GM23248 (cell line): Measurements from ENCODE around the gene LCNL1. TPM values are rescaled to one million over a fixed set of nuclear protein-coding genes. Genes with fewer than 3 reads are reported as not detected.

Source experiments
- DNase-seq: peaks from one replicate; pipeline ENCODE4 v3.0.0-alpha.2; 2015
- H2AFZ ChIP-seq: fragments of 200-600 bp; sonication (generic); 2 replicates; pipeline ENCODE4 v1.6.1; 2016; ENCODE audit warnings: antibody characterized with exemption
- H3F3A ChIP-seq: fragments of 200-600 bp; sonication (generic); 2 replicates; pipeline ENCODE4 v1.6.1; 2016; ENCODE audit warnings: mild to moderate bottlenecking, antibody characterized with exemption, mixed run types; ENCODE audit not compliant: insufficient read depth
- H3K27ac ChIP-seq: fragments of 200-600 bp; sonication (generic); 2 replicates; pipeline ENCODE4 v1.5.1; 2016; ENCODE audit warnings: mild to moderate bottlenecking
- H3K27me3 ChIP-seq: fragments of 200-600 bp; sonication (generic); replicated peaks from 2 replicates; pipeline ENCODE4 v1.6.1; 2016; ENCODE audit warnings: mild to moderate bottlenecking; ENCODE audit not compliant: insufficient read depth
- H3K36me3 ChIP-seq: fragments of 200-600 bp; sonication (generic); 2 replicates; pipeline ENCODE4 v1.6.1; 2016; ENCODE audit warnings: low read depth, mild to moderate bottlenecking
- H3K4me1 ChIP-seq: fragments of 200-600 bp; sonication (generic); 2 replicates; pipeline ENCODE4 v1.6.1; 2016; ENCODE audit warnings: mild to moderate bottlenecking; ENCODE audit not compliant: insufficient read depth
- H3K4me2 ChIP-seq: fragments of 200-600 bp; sonication (generic); one replicate; pipeline ENCODE4 v1.6.1; 2016; ENCODE audit warnings: mild to moderate bottlenecking; ENCODE audit not compliant: unreplicated experiment
- H3K4me3 ChIP-seq: fragments of 200-600 bp; sonication (generic); 2 replicates; pipeline ENCODE4 v1.5.1; 2016; ENCODE audit warnings: mild to moderate bottlenecking
- H3K79me2 ChIP-seq: fragments of 200-600 bp; sonication (generic); 2 replicates; pipeline ENCODE4 v1.6.1; 2016; ENCODE audit warnings: mild to moderate bottlenecking; ENCODE audit not compliant: insufficient read depth
- H3K9ac ChIP-seq: fragments of 200-600 bp; sonication (generic); 2 replicates; pipeline ENCODE4 v1.6.1; 2016; ENCODE audit warnings: mild to moderate bottlenecking
- H3K9me2 ChIP-seq: fragments of 200-600 bp; sonication (generic); 2 replicates; pipeline ENCODE4 v1.6.1; 2016; ENCODE audit warnings: mixed run types, mild to moderate bottlenecking, moderate library complexity; ENCODE audit not compliant: insufficient read depth
- H3K9me3 ChIP-seq: fragments of 200-600 bp; sonication (generic); one replicate; pipeline ENCODE4 v1.6.1; 2017; ENCODE audit warnings: low read depth
- H4K20me1 ChIP-seq: fragments of 200-600 bp; sonication (generic); 2 replicates; pipeline ENCODE4 v1.6.0; 2016; ENCODE audit not compliant: insufficient read depth
- EZH2 ChIP-seq: fragments of 200-600 bp; sonication (generic); IDR thresholded peaks from 2 replicates; pipeline ENCODE4 v1.6.1; 2018; ENCODE audit warnings: antibody characterized with exemption, mild to moderate bottlenecking; ENCODE audit not compliant: insufficient read depth, poor library complexity, severe bottlenecking
- EZH2phosphoT487 ChIP-seq: fragments of 200-600 bp; sonication (generic); IDR thresholded peaks from 2 replicates; pipeline ENCODE4 v1.6.1; 2018; ENCODE audit warnings: antibody characterized with exemption, moderate library complexity, mild to moderate bottlenecking, low read depth; ENCODE audit not compliant: insufficient read depth
- WGBS, 2 experiments: methylation state at CpG; one replicate each; pipeline ENCODE4 v1.1.6; 2015 to 2017; ENCODE audit warnings: low lambda C conversion rate in 2 of 2, low coverage in 1 of 2; ENCODE audit errors: missing lambda C conversion rate in 2 of 2; 5-methylcytosine and 5-hydroxymethylcytosine counted together
- in situ Hi-C: fragments of 300-500 bp; cut with MboI; formaldehyde crosslinking; loops from 2 replicates; pipeline ENCODE4 v1.15.0; 2020
- polyA plus RNA-seq: library from polyadenylated mRNA; unstranded; fragments of >200 nt; fragmentation: Nextera tagmentation; extraction: Ambion mirVana; gene quantifications from 2 replicates; pipeline ENCODE4 v1.2.1, GENCODE V29; 2016
- total RNA-seq: library from RNA; depleted of rRNA; stranded (reverse); fragments of >200 nt; shearing (Covaris generic); gene quantifications from 2 replicates; pipeline ENCODE4 v1.2.3, GENCODE V29; 2014

Gene LCNL1
- total and polyA plus RNA-seq, 2 experiments from 2014 or later: not detected

DNA sequence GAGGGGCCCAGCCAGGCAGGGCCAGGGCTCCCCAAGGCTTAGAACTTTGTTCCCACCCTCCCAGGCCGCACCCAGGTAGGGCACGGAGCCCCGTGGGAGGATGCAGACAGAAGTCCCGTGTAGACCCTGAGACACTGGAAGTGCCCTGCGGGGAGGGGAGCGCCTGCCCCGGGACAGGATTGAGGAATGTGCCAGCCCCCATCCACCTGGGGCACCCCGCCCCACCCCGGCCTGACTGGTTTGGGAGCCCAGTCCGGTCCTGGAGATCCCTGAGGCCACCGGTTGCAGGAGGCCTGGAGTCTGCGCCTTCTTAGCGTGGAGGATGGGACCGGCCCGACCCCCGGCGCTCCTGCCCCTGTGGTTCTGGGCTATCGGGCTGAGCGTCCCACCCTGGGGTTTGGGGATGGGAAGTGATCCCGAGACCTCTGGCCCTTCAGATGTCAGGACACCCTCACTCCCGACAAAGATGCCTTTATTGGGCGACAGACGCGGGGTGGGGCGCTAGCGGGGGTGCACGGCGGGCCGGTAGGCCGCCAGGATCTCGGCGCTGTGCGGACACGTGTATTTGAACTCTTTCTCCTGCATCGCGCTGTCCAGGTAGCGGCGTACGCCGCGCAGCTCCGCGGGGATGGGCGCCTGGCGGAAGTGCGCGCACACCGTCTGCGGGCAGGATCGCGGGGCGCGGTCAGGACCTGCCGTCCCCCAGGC is 11.5 kb downstream of the LCNL1 start:
- H3F3A ChIP-seq: peaks cover 11% of the 10 kb centered on the region
- no peaks in the 10 kb centered on the region for H3K9me2 ChIP-seq
- H4K20me1 ChIP-seq: no peaks in the 10 kb centered on the region
- H3K9me3 ChIP-seq: no peaks in the 10 kb centered on the region
- H2AFZ ChIP-seq: no peak overlapping the region
- TF ChIP-seq EZH2 (no peak), EZH2phosphoT487 (no peak)
- H3K9ac ChIP-seq: no peak overlapping the region
- 0 out of 2 replicates have a peak, but pooled peaks cover 4% of the 10 kb centered on the region for H3K79me2 ChIP-seq
- no peak for DNase-seq
- WGBS, 2 experiments: 82 to 87% methylated on average over 37 to 48 of the region's 54 CpGs
- no peak overlapping the region for H3K4me3 ChIP-seq
- H3K36me3 ChIP-seq: no peaks in the 10 kb centered on the region
- in situ Hi-C loops: no loop called here
- H3K4me1 ChIP-seq: peaks cover 16% of the 10 kb centered on the region; the same call in 1 of the 2 replicates
- no peaks in the 10 kb centered on the region for H3K27me3 ChIP-seq
- H3K27ac ChIP-seq: no peak overlapping the region
- no peak overlapping the region for H3K4me2 ChIP-seq

DNA sequence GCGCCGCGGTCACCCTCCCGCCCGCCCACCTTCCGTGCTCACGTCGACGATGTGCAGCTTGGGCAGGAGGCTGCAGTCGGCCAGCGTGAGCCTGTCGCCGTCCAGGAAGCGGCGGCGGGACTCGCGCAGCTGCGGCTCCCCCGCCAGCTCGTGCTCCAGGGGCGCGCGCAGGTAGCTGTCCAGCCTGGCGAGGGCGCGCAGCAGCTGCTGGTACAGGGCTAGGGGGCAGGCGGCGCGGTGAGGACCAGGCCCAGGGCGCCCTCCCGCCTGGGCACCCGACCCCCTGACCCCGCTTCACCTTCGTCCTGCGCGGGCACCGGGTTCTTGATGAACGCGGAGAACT is 12.1 kb downstream of the LCNL1 start:
- Histone ChIP-seq H4K20me1 (no peaks in the 10 kb centered on the region), H3K4me2 (peak overlapping the region; percentile 46), H3K4me3 (peak overlapping the region; percentile 57), H3K79me2 (0 out of 2 replicates have a peak, but pooled peaks cover 4% of the 10 kb centered on the region), H2AFZ (no peak overlapping the region), H3F3A (peaks cover 12% of the 10 kb centered on the region), H3K4me1 (peaks cover 18% of the 10 kb centered on the region), H3K27me3 (no peaks in the 10 kb centered on the region), H3K9me3 (no peaks in the 10 kb centered on the region), H3K36me3 (no peaks in the 10 kb centered on the region), H3K9me2 (no peaks in the 10 kb centered on the region), H3K9ac (no peak overlapping the region), H3K27ac (no peak overlapping the region)
- TF ChIP-seq EZH2phosphoT487 (no peak), EZH2 (no peak)
- WGBS, 2 experiments: 49 to 50% methylated on average over 28 to 40 of the region's 40 CpGs
- in situ Hi-C loops: no loop called here
- no peak for DNase-seq

DNA sequence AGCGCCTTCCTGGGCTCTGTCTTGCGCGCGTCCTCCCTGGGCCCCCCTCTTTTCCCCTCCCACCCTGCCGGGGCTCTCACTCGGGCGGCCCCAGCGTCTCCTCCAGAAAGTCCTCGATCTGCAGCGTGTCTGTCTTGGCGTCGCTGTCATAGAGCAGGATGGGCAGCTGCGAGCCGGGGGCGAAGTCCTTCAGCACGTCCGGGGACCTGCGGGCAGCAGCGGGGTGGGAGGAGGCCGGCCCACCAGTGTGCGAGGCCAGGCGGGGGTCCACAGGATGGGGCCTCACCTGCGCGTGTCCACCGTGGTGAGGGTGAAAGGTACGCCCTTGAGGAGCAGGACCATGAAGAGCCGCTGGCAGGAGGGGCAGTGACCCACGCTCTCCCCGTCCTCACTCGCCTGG is 12.6 kb downstream of the LCNL1 start:
- H3K27me3 ChIP-seq: no peaks in the 10 kb centered on the region
- H3K4me2 ChIP-seq: peak overlapping the region; percentile 46
- H3K9ac ChIP-seq: no peak overlapping the region; the same call in 1 of the 2 replicates
- TF ChIP-seq EZH2: no peak
- no peak for TF ChIP-seq EZH2phosphoT487
- peak; percentile 54 for DNase-seq
- H4K20me1 ChIP-seq: no peaks in the 10 kb centered on the region
- no peak overlapping the region for H3K27ac ChIP-seq
- peak overlapping the region; percentile 57 for H3K4me3 ChIP-seq
- no peaks in the 10 kb centered on the region for H3K9me3 ChIP-seq
- 0 out of 2 replicates have a peak, but pooled peaks cover 4% of the 10 kb centered on the region for H3K79me2 ChIP-seq
- peaks cover 23% of the 10 kb centered on the region for H3K4me1 ChIP-seq
- no peak overlapping the region for H2AFZ ChIP-seq
- in situ Hi-C loops: no loop called here
- H3F3A ChIP-seq: peaks cover 17% of the 10 kb centered on the region
- 6 to 7% methylated on average over 25 to 28 of the region's 30 CpGs for WGBS, 2 experiments
- no peaks in the 10 kb centered on the region for H3K9me2 ChIP-seq
- H3K36me3 ChIP-seq: no peaks in the 10 kb centered on the region

DNA sequence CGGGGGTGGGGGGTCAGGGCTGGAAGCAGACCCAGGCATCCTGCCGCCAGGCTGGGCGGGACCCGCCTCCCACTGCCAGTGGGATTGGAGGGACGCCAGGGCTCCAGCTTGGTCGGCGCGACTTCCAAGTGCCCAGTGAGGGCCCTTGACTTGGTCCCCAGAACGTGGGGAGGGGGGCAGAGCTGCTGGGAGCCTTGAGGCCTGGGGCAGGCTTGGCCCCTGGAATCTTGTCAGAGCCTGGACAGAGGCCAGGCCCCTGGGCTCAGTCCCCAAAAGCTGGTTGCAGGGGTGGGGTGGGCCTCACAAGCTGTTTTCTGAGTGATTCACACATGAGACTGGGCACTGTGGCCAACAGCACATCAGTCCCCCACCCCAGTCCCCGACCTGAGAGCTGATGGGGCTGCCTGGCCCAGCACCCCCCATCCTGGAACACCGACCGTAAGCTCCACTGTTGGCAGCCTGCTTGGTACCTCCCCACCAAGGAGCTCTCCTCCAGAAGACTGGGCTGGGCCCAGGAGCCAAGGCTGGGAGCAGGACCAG is 13.0 kb downstream of the LCNL1 start:
- WGBS, 2 experiments: 9% methylated on average over 10 of the region's 12 CpGs
- peak; percentile 69 for DNase-seq
- Histone ChIP-seq H3K27ac (peak overlapping the region; percentile 28), H3K9me3 (no peaks in the 10 kb centered on the region), H3K4me2 (peak overlapping the region; percentile 46), H3K79me2 (0 out of 2 replicates have a peak, but pooled peaks cover 4% of the 10 kb centered on the region), H3K9me2 (no peaks in the 10 kb centered on the region), H3K4me1 (peaks cover 26% of the 10 kb centered on the region), H3K27me3 (no peaks in the 10 kb centered on the region), H4K20me1 (no peaks in the 10 kb centered on the region), H3K9ac (peak overlapping the region; percentile 52), H3K36me3 (no peaks in the 10 kb centered on the region), H3K4me3 (peak overlapping the region; percentile 57), H3F3A (peaks cover 17% of the 10 kb centered on the region), H2AFZ (peak overlapping the region; percentile 47)
- TF ChIP-seq EZH2phosphoT487 (no peak), EZH2 (no peak)
- in situ Hi-C loops: no loop called here
